Gastroesophageal sphincter (tissue), 3 donors: ENCODE measurements around the gene EFNA2.

Experiments used
- CTCF ChIP-seq, 4 experiments: fragments of 200-600 bp in 2 of 4; fragments of 450-650 bp in 2 of 4; sonication (generic) in 1 of 4; IDR thresholded peaks; one replicate each; pipeline ENCODE4 v1.5.1; 2017 to 2019; ENCODE audit warnings: antibody characterized with exemption in 4 of 4, mild to moderate bottlenecking in 2 of 4, moderate library complexity in 2 of 4
- EP300 ChIP-seq: sonication (generic); formaldehyde crosslinking; IDR thresholded peaks from one replicate; pipeline ENCODE4 v1.6.1; 2017; ENCODE audit warnings: antibody characterized with exemption, mild to moderate bottlenecking
- POLR2A ChIP-seq, 2 donors: fragments of 450-650 bp; IDR thresholded peaks; one replicate each; pipeline ENCODE4 v1.6.1; 2017; ENCODE audit warnings: antibody characterized with exemption in 2 of 2, mild to moderate bottlenecking in 2 of 2, moderate library complexity in 1 of 2
- POLR2AphosphoS5 ChIP-seq: sonication (generic); formaldehyde crosslinking; IDR thresholded peaks from one replicate; pipeline ENCODE4 v1.6.1; 2017; ENCODE audit warnings: antibody characterized with exemption

GRCh38 chr19:1261538-1261797 lies 24.2 kb upstream of the EFNA2 start:
- peak in 2 of 4 experiments; percentile 33 to 39 for TF ChIP-seq CTCF (IDR thresholded peaks at IDR 0.05)
- TF ChIP-seq POLR2A (IDR thresholded peaks at IDR 0.05): no peak
- TF ChIP-seq EP300: no peak
- no peak for TF ChIP-seq POLR2AphosphoS5
